Measurements from ENCODE around the gene AJAP1.
A peak's percentile ranks its signal among the peaks of the same experiment; 100 is the strongest.

Gene AJAP1

DNA sequence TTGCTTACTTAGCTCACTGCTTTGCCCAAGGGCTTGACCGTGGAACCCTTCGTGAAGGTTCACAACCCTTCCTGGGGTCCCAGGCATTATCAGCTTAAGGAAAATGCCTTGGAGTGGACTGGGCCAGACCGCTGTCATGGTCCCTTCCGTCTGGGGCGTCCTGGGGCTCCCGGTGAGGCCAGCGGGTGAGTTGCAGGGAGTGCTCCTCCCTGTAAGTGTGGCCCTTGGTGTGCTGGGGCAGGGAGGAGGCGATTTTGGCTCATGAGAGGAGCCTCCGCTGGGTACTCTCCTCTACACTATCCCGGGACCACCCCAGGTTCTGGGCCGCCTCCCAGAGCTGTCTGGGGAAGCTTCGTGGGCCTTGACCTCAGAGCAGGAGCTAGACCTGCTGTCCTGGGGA is 48.1 kb downstream of the AJAP1 start:
- no peak for DNase-seq (ENCODE audit: low spot score)

DNA sequence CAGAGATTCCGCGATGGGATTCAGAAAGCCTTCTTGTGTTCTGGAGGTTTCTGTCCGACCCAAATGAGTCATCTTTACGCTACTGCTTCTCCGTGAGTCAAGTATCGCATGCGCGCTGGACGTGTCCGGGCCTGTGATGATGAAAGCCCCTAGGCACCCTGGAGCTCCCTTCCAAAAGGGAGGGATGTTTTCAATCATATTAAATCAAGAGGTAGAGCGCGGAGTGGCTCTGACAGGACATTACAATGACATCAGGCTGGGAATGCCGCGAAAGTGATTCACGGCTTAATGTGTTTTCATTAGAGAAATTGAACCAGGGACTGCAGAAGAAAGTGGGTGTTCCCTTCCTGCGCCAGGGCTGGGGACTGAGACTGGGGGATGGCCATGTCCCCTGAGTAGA is 48.5 kb downstream of the AJAP1 start:
- DNase-seq (ENCODE audit: low spot score) = no peak

DNA sequence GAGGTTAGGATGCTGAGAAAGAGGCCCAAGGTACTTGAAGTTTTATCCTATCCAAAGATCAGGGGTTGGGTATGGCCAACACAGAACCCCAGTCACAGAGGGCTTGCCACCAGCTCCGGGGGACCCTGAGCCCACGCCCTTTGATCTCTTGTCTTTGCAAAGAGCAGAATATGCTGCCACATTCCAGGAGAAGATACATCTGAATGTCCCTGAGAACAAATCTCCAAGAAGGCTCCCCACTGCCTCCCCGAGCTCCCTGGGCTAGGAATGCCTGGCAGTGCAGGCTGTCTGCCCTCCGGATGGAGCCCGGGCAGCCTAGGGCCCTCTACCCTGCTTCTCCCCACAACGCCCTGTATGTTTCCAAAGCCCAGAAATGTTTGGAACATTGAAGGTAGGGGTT is 49.2 kb downstream of the AJAP1 start:
- no peak for DNase-seq (ENCODE audit: low spot score)

GRCh38 chr1:4708840-4709507 is 54.6 kb downstream of the AJAP1 start:
- no peak for DNase-seq (ENCODE audit: low spot score)

DNA sequence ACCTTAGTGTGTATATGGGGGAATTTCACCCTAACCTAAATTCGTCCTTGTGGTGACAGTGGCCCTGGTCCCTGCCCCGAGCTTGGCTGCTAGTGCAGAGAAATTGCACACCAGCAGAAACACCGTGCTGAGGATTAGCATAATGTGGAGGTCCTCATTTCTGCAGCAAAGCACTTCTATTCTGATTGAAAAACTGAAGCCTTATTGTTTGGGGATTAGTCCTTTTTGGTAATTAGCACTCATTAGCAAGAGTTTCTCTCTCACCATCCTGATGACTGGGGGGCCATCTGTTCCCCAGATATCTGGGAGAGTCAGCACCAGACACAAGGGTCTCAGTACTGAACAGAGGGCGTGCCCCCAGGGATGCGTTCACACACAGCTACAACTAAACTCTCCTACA is 55.2 kb downstream of the AJAP1 start:
- DNase-seq (ENCODE audit: low spot score) = no peak

DNA sequence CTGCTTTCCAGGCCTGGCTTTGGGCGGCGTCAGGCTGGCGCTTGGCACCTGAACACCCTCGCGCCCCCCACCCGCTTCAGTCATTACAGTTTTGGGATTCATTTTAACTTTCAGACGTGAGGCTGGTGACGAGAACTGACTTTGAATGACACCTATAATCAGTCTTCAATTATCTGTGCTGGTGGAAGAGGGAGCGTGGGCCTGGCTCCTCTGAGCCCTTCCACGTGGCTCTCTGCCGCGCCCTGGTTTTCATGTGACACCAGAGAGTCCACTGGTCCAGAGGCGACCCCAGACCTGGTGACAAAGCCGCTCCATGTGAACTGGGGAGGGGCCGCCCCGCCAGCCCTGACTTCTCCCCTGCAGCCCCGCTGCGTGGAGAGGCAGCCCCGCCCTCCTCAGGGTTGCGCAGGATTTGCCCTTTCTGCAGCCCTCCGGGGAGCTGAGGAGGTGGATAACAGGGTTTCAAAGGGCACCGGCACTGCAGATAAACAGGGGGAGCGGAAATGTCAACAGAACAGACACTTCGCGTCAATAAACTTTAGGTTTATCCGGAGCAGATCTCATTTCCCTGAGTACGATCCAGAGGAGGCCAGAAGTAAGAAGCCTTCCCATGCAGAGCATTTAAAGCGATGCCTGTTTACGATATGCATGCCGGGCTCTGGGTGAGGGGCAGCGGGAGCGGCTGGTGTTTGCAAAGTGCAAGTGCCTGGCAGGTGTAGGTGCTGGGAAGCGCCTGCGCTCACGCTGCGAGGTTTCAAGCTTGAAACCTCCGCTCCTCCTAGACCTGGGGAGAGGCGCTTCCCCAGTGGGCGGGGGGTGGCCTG is 56.4 kb downstream of the AJAP1 start:
- peak; percentile 7 for DNase-seq (ENCODE audit: low spot score)

DNA sequence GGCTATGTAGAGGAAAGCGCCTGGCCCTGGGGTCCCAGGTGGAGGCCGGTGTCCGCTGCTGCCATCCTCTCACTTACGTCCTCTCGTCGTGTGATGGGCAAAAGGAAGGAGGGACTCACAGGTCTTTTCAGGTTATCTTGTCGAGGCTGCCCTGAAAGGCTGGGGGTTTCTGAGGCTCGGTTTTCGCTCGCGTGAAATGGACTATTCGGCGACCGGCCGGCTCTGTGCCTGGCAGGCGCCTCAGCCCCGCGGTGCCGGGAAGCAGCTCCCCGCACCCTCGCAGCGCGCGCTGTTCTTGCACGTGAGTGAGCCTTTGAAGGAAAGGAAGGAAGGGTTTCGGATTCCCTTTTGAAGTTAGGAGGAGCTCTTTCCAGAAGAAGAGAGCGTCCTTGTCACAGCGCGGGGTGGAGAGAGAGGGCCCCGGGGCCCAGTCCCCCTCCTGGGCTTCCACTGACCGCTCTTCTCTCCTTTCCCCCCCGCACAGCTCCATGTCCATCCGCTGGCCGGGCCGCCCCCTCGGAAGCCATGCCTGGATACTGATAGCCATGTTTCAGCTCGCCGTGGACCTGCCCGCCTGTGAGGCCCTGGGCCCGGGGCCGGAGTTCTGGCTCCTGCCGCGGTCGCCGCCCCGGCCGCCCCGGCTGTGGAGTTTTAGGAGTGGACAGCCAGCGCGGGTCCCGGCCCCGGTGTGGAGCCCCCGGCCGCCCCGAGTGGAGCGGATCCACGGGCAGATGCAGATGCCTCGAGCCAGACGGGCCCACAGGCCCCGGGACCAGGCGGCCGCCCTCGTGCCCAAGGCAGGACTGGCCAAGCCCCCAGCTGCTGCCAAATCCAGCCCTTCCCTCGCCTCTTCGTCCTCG is 57.2 kb downstream of the AJAP1 start:
- no peak for DNase-seq (ENCODE audit: low spot score)

- no peak for DNase-seq (ENCODE audit: low spot score)
Observed at GRCh38 chr1:4713669-4714068, 59.3 kb downstream of the AJAP1 start.

DNA sequence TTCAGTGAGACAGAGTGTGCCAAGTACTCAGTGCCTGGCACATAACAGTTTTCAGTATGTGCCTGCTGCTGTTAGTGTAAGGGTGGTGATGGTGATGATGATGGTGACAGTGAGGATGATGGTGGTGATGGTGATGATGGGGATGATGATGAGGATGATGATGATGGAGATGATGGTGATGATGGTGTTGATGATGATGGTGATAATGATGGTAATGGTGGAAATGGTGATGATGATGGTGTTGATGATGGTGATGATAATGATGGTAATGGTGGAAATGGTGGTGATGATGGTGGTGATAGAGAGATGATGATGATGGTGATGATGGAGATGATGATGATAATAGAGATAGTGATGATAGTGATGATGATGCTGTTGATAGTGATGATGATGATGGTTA is 62.0 kb downstream of the AJAP1 start:
- no peak for DNase-seq (ENCODE audit: low spot score)

GRCh38 chr1:4718071-4718470 is 63.7 kb downstream of the AJAP1 start:
- DNase-seq (ENCODE audit: low spot score) = no peak

- no peak for DNase-seq (ENCODE audit: low spot score)
Observed at GRCh38 chr1:4723106-4723505, 68.7 kb downstream of the AJAP1 start.

GRCh38 chr1:4724001-4724400 is 69.6 kb downstream of the AJAP1 start:
- no peak for DNase-seq (ENCODE audit: low spot score)

DNA sequence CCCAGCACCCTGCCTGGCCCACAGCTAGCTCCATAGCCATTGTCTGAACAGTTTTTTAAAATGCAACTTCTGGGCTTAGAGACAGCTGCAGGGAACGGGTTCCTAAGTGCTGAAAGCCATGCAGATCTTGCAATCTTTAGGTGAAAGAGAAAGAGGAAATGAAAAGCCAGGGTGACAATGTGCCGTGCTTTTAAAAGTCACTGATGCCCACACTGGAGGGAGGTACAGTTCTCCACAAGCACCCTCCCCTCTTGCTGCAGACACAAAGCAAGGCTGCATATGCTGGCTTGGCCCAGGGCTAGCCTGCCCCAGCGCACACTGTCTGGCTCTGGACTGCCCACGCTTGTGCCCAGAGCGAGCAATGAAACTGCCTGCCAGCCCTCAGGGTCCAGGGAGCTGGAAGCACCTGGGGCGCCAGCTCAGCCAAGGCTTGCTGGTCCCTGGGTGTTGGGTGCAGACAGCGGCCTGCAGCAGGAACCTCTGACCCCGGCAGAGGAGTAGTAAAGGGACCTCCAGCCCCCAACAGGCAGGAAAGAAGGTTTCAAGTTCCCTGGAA is 70.4 kb downstream of the AJAP1 start:
- DNase-seq (ENCODE audit: low spot score) = no peak

- no peak for DNase-seq (ENCODE audit: low spot score)
Observed at GRCh38 chr1:4725416-4725815, 71.0 kb downstream of the AJAP1 start.

DNA sequence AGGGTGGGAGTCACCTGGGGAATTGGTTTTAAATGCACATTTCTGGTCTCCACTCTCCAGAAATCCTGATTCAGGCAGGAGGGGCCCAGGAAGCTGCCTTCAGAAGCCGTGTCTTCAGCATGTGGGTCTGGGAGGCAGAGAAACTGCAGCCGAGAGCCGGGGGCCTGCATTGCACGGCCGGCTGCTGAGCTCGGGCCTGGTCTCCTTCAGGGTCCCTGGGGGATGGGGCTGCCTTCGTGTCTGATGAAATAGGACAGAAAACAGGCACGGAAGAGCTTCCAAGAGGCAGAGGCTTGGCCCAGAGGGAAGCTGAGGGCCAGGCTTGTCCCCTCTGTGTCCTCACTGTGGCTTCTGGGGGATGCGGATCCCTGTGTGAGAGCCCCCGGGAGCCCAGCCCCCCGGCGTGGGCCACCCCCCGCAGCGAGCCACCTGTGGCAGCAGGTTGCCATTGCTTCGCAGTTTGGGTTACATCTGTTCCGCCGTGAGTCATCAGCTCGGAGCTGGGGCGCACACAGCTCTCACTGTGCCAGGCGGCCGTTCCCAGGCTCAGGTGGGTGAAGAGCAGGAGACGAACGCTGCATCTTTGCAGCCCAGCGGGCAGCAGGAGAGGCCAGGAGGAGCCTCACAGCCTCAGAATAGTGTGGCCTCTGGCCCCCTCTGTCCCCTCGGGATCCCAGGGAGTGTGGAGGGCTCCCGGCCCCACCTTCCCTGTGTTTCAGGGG is 72.4 kb downstream of the AJAP1 start:
- DNase-seq (ENCODE audit: low spot score) = no peak

GRCh38 chr1:4728319-4729089 is 74.1 kb downstream of the AJAP1 start:
- no peak for DNase-seq (ENCODE audit: low spot score)

GRCh38 chr1:4729090-4729471 is 74.7 kb downstream of the AJAP1 start:
- no peak for DNase-seq (ENCODE audit: low spot score)

DNA sequence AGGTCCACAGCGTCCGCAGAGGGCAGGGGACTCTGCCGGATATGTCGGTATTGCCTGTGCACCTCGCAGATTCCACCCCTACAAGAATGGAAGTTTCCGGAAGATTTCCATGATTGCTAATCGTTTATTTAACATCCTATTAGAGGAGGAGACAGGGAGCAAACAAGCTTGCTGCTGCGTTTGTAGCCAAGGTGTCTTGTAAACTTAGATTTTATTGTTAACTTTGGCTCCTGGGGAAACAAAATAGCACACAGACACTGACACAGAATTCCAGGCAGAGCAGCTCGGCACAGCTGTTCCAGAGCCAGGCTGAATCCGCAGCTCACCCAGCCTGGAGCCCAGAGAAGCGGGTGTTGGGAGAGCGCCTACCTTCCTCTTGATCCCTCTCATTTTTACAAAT is 75.7 kb downstream of the AJAP1 start:
- DNase-seq (ENCODE audit: low spot score) = no peak

- DNase-seq (ENCODE audit: low spot score) = no peak
Observed at GRCh38 chr1:4733446-4734177, 79.2 kb downstream of the AJAP1 start.

DNA sequence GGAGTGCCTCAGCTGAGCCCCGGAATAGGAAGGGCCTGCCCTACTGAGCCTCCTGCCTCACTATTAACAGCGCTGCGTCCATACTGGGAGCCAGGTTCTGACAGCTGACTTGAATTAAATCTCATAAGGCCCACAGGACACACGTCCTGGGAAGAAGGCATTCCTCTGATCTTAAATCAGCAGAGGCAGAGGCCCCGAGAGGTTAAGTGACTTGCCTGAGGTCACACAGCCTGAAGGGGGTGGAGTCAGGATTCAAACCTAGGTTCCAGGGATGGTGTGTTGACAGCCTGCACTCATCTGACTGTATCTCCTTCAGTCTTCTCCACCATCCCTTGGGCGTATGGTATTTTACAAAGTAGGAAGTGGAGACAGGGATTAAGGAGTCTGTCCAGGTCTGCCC is 79.8 kb downstream of the AJAP1 start:
- DNase-seq (ENCODE audit: low spot score) = no peak
